Astrocyte of the cerebellum (primary cell): Measurements from ENCODE around the gene OR13C2.

ENCODE experiments used
- DNase-seq: peaks from one replicate; pipeline ENCODE4 v3.0.0-alpha.2; 2011; ENCODE audit warnings: low read depth
- H3K4me3 ChIP-seq: 2 replicates; pipeline ENCODE4 v1.5.1; 2011; ENCODE audit warnings: mild to moderate bottlenecking, low read depth, low read length, moderate library complexity
- CTCF ChIP-seq: IDR thresholded peaks from 2 replicates; pipeline ENCODE4 v1.5.1; 2012; ENCODE audit warnings: low read length, low read depth, moderate library complexity, mild to moderate bottlenecking; ENCODE audit errors: missing control alignments
- in situ Hi-C: cut with HindIII; loops from 2 replicates; pipeline ENCODE4 v1.10.0; 2017; ENCODE audit warnings: low sequenced_read_pairs

The OR13C2 gene

GRCh38 chr9:104577263-104577662 lies 28.2 kb downstream of the OR13C2 start:
- no peak overlapping the region for H3K4me3 ChIP-seq
- no peak for DNase-seq
- in situ Hi-C loops: no loop called here
- no peak for TF ChIP-seq CTCF

- no peak for DNase-seq
- TF ChIP-seq CTCF: no peak
- in situ Hi-C loops: no loop called here
- no peak overlapping the region for H3K4me3 ChIP-seq
Measured at GRCh38 chr9:104575456-104575855, 30.0 kb downstream of the OR13C2 start.

GRCh38 chr9:104572612-104573011 lies 32.8 kb downstream of the OR13C2 start:
- no peak overlapping the region for H3K4me3 ChIP-seq
- in situ Hi-C loops: no loop called here
- no peak for TF ChIP-seq CTCF
- no peak for DNase-seq

GRCh38 chr9:104568868-104569267 lies 36.6 kb downstream of the OR13C2 start, which contains the start of gene OR13C8:
Gene OR13C8, plus strand, starts transcription at chr9:104569168. Its CDS starts 0 bp downstream, at chr9:104569168.
- no peak within 1 kb of the TSS for H3K4me3 ChIP-seq
- in situ Hi-C loops: no loop called here
- DNase-seq: no peak
- no peak for TF ChIP-seq CTCF

GRCh38 chr9:104564358-104564757 lies 41.1 kb downstream of the OR13C2 start:
- in situ Hi-C loops: no loop called here
- H3K4me3 ChIP-seq: no peak overlapping the region
- DNase-seq: no peak
- no peak for TF ChIP-seq CTCF

GRCh38 chr9:104556830-104557634 lies 48.4 kb downstream of the OR13C2 start:
- no peak for TF ChIP-seq CTCF
- no peak for DNase-seq
- H3K4me3 ChIP-seq: no peak overlapping the region
- in situ Hi-C loops: no loop called here
